Measurements from ENCODE around the gene CCDC61.

Gene CCDC61

DNA sequence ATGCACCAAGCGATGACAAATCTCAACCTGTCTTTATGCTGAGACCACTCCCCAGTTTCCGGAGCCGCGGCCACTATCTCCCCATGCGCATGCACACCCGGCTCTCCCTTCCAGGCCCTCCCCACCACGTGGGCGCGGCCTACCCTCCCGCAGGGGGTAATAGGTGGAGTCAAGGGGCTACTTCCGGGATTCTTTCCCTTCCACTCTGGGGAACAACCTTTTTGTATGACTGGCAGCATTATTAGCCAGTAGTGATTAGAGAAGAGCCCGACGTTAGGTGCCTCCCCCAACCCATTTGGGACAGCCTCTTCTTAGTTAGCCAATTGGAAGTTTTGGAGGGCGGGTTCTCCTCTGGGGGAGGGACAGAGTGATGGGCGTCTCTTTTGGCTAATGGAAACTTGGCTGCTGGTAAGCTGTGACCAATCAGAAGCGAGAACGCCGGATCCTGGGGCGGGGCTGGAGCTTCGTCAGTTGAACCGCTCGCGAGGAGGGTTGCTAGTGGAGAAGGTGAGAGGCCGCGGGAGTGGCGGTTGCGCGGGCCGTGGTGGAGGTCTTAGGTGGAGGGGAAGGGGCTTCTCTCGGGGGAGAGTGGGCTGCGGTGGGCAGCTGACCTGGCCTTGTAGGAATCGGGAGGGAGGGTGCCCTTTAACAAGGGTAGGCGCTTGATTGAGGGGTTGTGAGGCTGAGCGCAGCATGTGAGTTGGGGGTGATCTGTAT is at the start of gene CCDC61:
Gene CCDC61, plus strand, starts transcription at position 470 of the 717 bp plus-strand sequence. CDS start 7,552 bp downstream, outside the sequence.
- peak; percentile 98 for DNase-seq

GRCh38 chr19:45947926-45948325 is 47.3 kb upstream of the CCDC61 start:
- no peak for DNase-seq

DNA sequence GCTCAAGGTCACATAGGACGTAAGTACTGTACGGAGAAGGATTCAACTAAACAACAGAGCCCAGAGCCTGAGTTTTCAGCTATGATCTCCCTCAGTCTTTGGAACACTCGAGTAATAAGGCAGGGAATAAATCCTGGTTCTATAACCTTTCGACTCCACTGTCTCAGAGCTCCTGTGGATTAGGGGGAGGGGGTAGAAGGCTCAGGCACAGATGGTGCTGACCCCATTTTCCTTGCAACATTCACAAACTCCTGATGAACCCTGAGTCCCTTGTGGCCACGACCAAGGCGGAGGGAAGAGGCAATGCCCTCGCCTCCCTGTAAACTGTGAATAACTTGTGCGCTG is 43.0 kb upstream of the CCDC61 start:
- DNase-seq, result no peak

DNA sequence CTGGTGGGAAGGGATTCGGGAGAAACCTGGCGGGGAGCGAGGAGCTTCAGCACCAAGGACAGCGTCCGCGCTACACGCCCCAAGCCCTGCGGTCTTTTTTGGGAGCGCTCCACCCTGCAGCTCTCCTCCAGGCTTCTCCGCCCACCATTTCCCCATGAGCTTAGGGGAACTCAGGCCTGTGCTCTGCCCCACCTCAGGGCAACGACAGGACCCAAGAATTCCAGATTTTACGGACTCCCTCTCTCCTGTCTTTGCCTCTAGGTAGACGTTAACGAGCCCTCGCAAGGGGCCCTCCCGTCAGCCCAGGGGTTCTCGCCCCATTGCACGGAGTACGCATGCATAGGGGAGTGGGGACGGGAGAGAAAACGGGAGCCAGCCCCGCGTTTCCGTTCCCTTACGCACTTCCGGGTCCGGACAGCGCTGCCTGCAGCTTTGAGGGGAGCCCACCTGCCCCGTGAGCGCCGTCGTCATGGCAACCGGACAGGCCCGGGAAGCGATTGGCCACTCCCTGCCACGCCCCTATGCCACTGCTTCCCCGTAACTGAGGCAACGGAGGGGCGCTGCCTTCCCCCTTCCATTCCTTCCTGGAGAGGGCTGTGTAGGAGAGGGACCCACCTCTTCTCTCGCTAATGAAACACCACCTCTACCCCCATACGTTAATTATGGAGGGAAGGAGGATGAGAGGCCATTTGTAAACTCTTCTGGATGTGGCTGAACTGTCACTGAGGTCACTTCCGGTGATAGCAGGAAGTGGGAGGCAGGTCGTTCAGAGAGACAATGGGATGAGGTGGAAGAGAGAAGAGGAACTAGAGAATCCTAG is 42.4 kb upstream of the CCDC61 start:
- peak; percentile 99 for DNase-seq

DNA sequence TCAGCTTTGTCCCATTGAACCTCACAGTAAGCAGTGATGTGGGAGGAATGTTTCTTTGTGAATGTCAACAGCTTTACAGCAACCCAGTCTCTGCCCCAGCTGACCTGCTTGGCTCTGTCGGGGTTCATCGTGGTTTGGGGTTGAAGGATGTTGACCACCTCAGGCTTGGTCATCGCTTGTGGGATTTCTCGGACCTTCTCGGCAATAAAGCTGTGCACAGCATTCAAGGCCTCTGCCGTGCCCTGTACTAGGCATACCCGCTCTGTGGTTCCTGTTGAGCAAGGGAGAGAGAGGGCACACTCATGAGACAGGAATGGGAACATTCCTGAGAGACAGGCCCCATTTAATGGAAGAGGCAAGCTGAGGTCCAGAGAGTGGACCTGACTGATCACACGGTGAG is 41.6 kb upstream of the CCDC61 start:
- no peak for DNase-seq

DNA sequence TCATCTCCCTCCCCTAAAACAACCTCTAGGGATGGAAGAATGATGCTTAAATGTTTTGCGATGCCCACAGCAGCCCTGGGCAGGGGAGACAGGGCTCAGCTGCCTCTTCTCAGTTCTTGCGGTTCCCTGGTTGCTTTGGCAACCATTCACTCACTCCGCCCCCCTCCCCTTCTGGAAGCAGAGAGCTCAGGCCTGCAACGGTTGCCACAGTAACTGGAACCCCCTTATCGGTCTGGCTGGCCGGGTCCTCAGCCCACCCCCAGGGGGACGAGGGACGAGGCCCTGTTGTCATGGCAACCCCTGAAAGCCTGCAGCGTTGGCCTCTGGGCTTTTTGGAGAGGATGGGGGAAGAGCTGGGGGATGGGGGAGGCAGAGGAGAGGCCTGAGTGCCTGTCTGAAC is 41.1 kb upstream of the CCDC61 start:
- no peak for DNase-seq

DNA sequence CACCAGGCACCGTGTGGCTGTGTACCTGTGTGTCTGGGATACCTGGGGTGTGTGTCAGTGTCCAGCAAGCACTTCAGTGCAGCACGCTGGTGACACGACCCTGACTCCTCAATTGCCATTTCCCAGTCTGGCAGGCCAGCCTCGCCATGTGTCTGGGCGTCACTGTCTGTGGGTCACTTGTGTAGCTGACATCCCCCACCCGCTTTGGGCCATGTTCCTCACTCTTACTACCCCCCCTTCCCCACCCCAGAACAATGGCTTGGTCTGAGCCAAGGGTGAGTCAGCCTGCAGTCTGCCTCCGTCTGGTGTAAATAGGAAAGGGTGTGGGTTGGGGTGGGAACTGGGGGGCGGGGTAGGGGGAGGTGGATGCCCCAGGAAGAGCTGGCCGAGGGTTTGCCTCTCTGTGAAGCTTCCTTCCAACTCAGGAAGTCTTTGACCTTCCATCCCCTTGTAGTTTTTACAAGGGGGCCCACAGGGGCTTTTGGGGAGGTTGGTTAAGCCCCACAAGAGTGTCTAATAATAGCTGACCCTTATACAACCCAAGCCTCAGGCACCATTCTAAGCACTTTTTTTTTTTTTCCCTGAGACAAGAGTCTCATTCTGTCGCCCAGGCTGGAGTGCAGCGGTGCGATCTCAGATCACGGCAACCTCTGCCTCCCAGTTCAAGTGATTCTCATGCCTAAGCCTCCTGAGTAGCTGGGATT is 39.2 kb upstream of the CCDC61 start:
- no peak for DNase-seq

DNA sequence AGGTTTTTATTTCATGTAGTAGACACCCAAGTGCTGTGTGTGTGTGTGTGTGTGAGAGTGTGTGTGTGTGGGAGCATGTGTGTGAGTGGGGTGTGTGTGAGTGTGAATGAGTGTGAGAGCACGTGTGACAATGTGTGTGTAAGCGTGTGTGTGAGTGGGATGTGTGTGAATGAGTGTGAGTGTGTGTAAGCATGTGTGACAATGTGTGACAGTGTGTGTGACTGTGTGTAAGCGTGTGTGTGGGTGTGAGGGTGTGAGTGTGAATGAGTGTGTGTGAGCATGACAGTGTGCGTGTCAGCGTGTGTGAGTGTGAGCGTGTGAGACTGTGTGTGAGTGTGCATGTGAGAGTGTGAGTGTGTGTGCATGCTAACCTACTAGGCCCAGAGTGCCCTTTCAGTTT is 36.9 kb upstream of the CCDC61 start:
- DNase-seq, result no peak

GRCh38 chr19:45958769-45959516 is 36.3 kb upstream of the CCDC61 start:
- no peak for DNase-seq

DNA sequence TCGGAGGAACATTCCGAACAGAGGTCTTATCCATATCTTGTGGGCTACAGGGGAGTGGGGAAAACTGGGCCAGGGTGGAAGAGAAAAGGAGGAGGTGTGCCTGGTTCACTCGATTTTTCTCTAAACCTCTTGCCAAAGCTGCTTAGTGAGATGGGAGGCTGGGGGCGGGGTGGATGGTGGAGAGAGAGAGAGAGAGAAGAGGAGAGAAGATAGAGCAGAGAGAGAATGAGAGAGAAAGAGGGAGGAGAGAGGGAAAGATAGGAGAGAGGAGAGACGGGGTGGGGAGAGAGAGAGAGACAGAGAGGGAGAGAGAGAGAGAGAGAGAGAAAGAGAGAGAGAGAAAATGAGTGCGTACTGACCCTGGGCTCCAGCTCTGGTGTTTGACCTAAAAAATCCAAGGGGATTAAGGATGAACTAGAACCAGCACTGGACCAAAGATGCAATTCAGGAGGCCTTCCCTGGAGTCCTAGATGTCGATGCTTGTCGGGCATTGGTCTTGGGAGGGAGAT is 35.7 kb upstream of the CCDC61 start:
- DNase-seq, result no peak

- no peak for DNase-seq
Measured at GRCh38 chr19:45960595-45961235, 34.6 kb upstream of the CCDC61 start.

- no peak for DNase-seq
Measured at GRCh38 chr19:45962021-45962420, 33.2 kb upstream of the CCDC61 start.

DNA sequence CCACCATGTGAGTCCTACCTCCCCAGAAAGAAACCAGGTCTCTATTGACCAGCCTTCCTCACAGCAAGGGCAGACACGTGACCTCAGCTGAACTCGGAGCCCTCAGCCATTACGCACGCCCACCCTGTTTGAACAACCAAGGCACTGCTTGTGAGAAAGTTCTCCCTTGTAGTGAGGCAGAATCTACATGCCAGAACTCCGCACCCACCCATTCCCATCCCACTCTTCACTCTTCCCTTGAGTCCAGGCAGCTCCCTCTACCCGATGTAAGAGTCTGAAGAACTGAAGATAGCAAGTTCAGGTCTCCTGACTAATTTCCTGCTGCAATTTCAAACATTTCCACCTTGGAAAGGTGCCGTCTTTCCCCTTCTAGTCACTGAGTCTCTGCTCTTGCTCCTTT is 28.0 kb upstream of the CCDC61 start:
- no peak for DNase-seq

DNA sequence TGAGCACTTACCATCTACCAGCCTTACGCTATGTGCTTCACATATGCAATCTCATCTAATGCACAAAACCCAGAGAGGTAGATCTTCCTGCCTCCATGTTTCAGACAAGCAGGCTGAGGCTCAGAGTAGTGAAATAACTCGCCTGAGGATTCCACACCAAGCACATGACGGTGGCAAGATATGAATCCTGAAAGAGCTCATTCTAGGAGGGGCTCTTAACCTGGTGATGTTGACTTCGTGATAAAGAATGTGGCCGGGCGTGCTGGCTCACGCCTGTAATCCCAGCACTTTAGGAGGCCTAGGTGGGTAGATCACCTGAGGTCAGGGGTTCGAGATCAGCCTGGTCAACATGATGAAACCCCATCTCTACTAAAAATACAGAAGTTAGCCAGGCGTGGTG is 26.6 kb upstream of the CCDC61 start:
- DNase-seq, result no peak

DNA sequence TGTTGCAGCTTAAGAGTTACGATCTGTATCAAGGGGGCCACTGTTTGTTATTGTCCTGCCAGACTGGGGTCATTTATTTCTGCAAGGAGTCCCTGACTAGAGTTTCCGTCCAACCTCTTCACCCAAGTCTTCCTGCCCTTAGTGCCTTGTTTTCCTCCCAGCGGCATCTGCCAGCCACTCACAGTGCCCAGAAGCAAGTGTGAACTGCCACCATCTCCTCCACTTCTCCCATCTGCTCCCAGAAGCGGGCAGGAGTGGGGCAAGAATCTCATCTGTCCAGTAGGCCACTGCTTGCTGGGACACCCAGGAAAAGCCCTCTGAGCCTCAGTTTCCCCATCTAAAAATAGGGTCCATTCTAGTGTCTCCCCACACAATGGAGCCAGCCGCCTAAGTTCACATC is 25.6 kb upstream of the CCDC61 start:
- no peak for DNase-seq

DNA sequence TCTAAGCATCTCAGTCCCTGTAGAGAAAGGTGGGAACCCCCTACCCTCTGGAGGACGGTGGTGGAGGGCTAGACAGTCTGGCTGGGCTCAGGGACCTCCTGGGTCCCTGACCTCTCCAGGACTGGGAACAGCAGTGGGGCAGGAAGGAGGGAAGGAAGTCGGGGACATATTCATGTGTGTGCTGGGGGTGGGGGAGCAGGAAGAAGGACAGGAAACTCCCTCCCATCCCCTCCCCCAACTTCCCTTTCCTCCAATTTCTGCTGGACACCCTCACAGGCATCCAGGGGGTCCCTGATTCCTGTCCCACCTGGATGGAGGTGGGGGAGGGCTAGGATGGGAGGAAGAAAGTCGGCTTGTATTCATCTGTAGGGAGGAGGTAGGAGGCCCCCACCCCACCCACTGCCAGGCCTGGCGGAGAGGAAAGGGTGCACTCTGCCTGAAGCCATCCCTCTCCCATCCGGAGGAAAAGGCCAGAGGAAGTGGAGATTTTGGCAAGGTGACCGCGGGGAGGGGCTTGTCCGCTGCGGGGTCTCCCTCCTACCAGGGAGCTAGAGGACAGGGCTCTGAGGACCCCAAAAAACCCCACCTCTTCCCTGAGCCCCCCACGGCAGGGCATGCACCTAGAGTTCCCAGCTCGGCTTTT is 23.9 kb upstream of the CCDC61 start:
- DNase-seq, result no peak

- no peak for DNase-seq
Measured at GRCh38 chr19:45972081-45972946, 23.0 kb upstream of the CCDC61 start.

- no peak for DNase-seq
Measured at GRCh38 chr19:45972947-45973540, 22.2 kb upstream of the CCDC61 start.

DNA sequence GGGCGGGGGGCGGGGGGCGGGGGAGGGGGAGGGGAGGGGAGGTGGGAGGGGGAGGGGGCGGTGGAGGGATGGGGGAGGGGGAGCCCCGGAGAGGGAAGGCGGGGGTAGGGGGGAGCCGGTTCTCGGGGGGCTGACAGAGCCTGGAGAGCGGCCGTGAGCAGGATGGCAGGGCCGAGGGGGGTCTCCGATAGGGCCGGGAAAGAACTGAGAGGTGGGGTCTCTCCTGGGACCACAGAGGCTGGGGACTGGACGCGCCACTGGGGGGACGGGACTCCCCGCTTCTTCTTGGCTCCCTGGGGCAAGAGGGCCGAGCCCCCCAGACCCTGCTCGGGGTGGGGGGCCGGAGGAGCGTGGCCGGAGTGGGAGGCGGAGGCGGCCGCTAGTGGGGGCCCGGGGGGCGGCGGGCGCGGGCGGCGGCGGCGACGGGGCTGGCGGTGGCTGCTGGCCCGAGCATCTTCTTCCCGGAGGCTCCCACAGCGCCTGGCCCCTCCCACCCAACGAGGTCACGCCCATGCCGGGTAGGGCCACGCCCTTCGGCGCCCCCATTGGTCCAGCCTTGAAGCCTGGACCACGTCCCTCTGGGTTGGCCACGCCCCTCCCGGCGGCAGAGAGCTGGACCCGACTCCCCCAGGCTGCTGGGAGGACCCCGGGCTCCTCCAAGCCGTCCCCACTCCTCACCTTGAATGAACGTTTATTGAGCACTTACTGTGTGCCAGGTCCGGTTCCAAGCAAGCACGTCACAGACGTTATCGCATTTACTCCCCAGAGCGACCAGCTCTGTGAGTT is 21.5 kb upstream of the CCDC61 start, which contains the start of gene NOVA2:
Gene NOVA2, minus strand, starts transcription at position 313 of the 786 bp plus-strand sequence. CDS start 514 bp downstream, outside the sequence.
- peak; percentile 80 for DNase-seq
